ENCODE data around the gene B3GNT7.

GRCh38 chr2:231425811-231426703 is 30.5 kb downstream of the B3GNT7 start:
- TF ChIP-seq, protein P1, sequence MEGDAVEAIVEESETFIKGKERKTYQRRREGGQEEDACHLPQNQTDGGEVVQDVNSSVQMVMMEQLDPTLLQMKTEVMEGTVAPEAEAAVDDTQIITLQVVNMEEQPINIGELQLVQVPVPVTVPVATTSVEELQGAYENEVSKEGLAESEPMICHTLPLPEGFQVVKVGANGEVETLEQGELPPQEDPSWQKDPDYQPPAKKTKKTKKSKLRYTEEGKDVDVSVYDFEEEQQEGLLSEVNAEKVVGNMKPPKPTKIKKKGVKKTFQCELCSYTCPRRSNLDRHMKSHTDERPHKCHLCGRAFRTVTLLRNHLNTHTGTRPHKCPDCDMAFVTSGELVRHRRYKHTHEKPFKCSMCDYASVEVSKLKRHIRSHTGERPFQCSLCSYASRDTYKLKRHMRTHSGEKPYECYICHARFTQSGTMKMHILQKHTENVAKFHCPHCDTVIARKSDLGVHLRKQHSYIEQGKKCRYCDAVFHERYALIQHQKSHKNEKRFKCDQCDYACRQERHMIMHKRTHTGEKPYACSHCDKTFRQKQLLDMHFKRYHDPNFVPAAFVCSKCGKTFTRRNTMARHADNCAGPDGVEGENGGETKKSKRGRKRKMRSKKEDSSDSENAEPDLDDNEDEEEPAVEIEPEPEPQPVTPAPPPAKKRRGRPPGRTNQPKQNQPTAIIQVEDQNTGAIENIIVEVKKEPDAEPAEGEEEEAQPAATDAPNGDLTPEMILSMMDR (conservative IDR thresholded peaks at IDR 0.05; ENCODE audit: low read depth, low read length): no peak
- TF ChIP-seq EZH2 (IDR thresholded peaks at IDR 0.05; ENCODE audit: low read length, unreplicated experiment) (no peak), EZH2phosphoT487 (IDR thresholded peaks at IDR 0.05; ENCODE audit: borderline replicate concordance, low read length) (no peak)
